ENCODE results near the gene DDHD1. TPM values are rescaled to one million over a fixed set of nuclear protein-coding genes. Genes with fewer than 3 reads are reported as not detected.

DDHD1 gene
- total RNA-seq, 2 experiments from 2014 or later, result 53.6 to 58.5 TPM

- H3K27me3 Mint-ChIP-seq, result no peaks in the 10 kb centered on the region
Observed at GRCh38 chr14:53035336-53036210, 117.5 kb downstream of the DDHD1 start.

DNA sequence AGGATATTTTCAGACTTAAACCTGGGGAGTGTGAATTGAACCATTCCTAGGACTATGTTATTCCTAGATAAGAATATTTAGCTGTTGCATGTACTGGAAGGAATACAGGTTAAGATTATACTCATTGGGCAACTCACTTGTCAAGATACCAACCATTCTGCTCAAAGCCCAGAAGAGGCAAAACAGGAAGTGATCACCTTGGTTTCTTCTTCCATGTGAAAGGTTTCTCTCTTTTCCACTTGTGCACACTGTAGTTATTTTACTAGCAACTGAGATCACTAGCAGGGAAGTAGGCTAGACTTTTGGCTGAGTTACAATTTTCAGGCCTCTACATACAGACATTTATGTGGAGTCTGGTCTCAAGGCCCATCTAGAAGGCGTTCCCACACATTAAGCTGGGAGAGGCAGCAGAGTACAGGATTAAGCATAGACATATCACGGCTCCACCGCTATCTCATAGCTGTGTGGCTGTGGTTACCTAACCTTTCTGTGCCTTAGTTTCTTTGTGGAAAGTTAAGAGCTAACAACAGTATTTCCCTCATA lies 118.4 kb downstream of the DDHD1 start:
- H3K4me3 Mint-ChIP-seq, result no peak overlapping the region
- ChIA-PET POLR2A (no interaction called here), CTCF (interaction anchor here (0.6 kb wide), 1 partner anchor 19 kb away, joined by 3 read pairs; no protein-coding TSS in a partner anchor)
- no peaks in the 10 kb centered on the region for H3K27me3 Mint-ChIP-seq
- no peak for DNase-seq
- H3K36me3 Mint-ChIP-seq (ENCODE audit: low read depth), result peaks cover 68% of the 10 kb centered on the region
- no peaks in the 10 kb centered on the region for H3K9me3 Mint-ChIP-seq
- H3K27ac Mint-ChIP-seq, result no peak overlapping the region
- H3K4me1 Mint-ChIP-seq, result peaks cover 15% of the 10 kb centered on the region

More at GRCh38 chr14:53035336-53036210, 117.5 kb downstream of the DDHD1 start:
- H3K36me3 Mint-ChIP-seq (ENCODE audit: low read depth), result peaks cover 69% of the 10 kb centered on the region
- H3K4me3 Mint-ChIP-seq, result no peak overlapping the region
- no peak overlapping the region for H3K27ac Mint-ChIP-seq
- ChIA-PET CTCF (interaction anchor here (0.6 kb wide), 1 partner anchor 18 kb away, joined by 3 read pairs; no protein-coding TSS in a partner anchor), POLR2A (no interaction called here)
- peaks cover 11% of the 10 kb centered on the region for H3K4me1 Mint-ChIP-seq
- no peak for DNase-seq
- no peaks in the 10 kb centered on the region for H3K9me3 Mint-ChIP-seq

DNA sequence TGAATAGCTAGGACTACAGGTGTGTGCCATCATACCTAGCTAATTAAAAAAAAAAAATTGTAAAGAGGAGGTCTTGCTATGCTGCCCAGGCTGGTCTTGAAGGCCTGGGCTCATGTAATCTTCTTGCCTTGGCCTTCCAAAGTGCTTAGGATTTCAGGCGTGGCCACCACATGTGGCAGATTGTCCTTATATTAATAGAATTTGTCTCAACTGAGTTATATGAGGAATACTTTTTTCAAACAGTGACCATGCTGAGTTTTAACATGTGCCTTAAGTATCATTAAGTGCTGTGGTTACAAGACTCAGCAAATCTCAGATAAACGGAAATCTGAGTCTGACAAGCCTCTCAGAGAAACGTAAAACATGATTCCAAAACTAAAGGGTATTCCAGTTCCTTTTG lies 119.1 kb downstream of the DDHD1 start:
- no peaks in the 10 kb centered on the region for H3K27me3 Mint-ChIP-seq
- H3K4me1 Mint-ChIP-seq, result peaks cover 18% of the 10 kb centered on the region
- H3K27ac Mint-ChIP-seq, result no peak overlapping the region
- H3K4me3 Mint-ChIP-seq, result no peak overlapping the region
- peaks cover 66% of the 10 kb centered on the region for H3K36me3 Mint-ChIP-seq (ENCODE audit: low read depth)
- CTCF ChIA-PET, result no interaction called here
- DNase-seq, result no peak
- H3K9me3 Mint-ChIP-seq, result no peaks in the 10 kb centered on the region
- POLR2A ChIA-PET, result no interaction called here

- no peak for DNase-seq
- Mint-ChIP-seq H3K4me3 (no peak overlapping the region), H3K4me1 (peaks cover 26% of the 10 kb centered on the region), H3K36me3 (ENCODE audit: low read depth) (peaks cover 61% of the 10 kb centered on the region), H3K9me3 (peaks cover 3% of the 10 kb centered on the region), H3K27ac (no peak overlapping the region), H3K27me3 (no peaks in the 10 kb centered on the region)
- ChIA-PET POLR2A (no interaction called here), CTCF (no interaction called here)
Observed at GRCh38 chr14:53032838-53033390, 120.2 kb downstream of the DDHD1 start.

- Mint-ChIP-seq H3K4me3 (no peak overlapping the region), H3K9me3 (peaks cover 3% of the 10 kb centered on the region), H3K36me3 (ENCODE audit: low read depth) (peaks cover 61% of the 10 kb centered on the region), H3K27me3 (no peaks in the 10 kb centered on the region), H3K4me1 (peaks cover 32% of the 10 kb centered on the region), H3K27ac (no peak overlapping the region)
- DNase-seq, result no peak
- ChIA-PET CTCF (no interaction called here), POLR2A (no interaction called here)
Observed at GRCh38 chr14:53032161-53032803, 120.8 kb downstream of the DDHD1 start.

- Mint-ChIP-seq H3K27me3 (no peaks in the 10 kb centered on the region), H3K36me3 (ENCODE audit: low read depth) (peaks cover 38% of the 10 kb centered on the region), H3K4me3 (no peak overlapping the region), H3K27ac (peak overlapping the region; percentile 50), H3K9me3 (peaks cover 3% of the 10 kb centered on the region), H3K4me1 (peaks cover 33% of the 10 kb centered on the region)
- CTCF ChIA-PET, result no interaction called here
- POLR2A ChIA-PET, result interaction anchor here (0.6 kb wide), 1 partner anchor 263 kb away, joined by 4 read pairs; no protein-coding TSS in a partner anchor
- no peak for DNase-seq
Observed at GRCh38 chr14:53027562-53027961, 125.6 kb downstream of the DDHD1 start.

GRCh38 chr14:53027041-53027440 lies 126.1 kb downstream of the DDHD1 start:
- Mint-ChIP-seq H3K4me3 (no peak overlapping the region), H3K27me3 (no peaks in the 10 kb centered on the region), H3K9me3 (peaks cover 3% of the 10 kb centered on the region), H3K36me3 (ENCODE audit: low read depth) (peaks cover 33% of the 10 kb centered on the region), H3K27ac (no peak overlapping the region), H3K4me1 (peaks cover 33% of the 10 kb centered on the region)
- ChIA-PET POLR2A (interaction anchor here (0.6 kb wide), 1 partner anchor 769 kb away, joined by 3 read pairs; no protein-coding TSS in a partner anchor), CTCF (no interaction called here)
- no peak for DNase-seq

- DNase-seq, result no peak
- Mint-ChIP-seq H3K36me3 (ENCODE audit: low read depth) (peaks cover 12% of the 10 kb centered on the region), H3K27ac (no peak overlapping the region), H3K27me3 (no peaks in the 10 kb centered on the region), H3K4me1 (peaks cover 13% of the 10 kb centered on the region), H3K9me3 (no peaks in the 10 kb centered on the region), H3K4me3 (no peak overlapping the region)
- ChIA-PET CTCF (no interaction called here), POLR2A (no interaction called here)
Observed at GRCh38 chr14:53023325-53023724, 129.8 kb downstream of the DDHD1 start.

DNA sequence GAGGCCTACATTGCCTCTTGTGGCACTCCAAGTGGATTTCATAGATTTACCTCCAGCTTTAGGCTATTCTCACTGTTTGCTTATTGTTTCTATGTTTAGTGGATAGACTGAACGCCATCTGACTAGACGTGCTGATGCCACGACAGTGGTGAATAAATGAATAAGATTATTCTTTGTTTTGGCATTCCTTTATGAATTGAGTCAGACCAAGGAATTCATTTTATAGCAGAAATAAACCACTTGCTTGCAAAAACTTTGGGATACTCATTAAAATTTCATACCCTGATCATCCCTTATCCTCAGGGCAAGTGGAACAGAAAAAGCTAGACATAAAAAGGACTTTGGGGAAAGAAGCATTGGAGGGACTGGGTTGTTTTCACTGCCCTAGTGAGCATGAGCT lies 130.5 kb downstream of the DDHD1 start:
- POLR2A ChIA-PET, result no interaction called here
- Mint-ChIP-seq H3K36me3 (ENCODE audit: low read depth) (peaks cover 7% of the 10 kb centered on the region), H3K27me3 (no peaks in the 10 kb centered on the region), H3K4me3 (no peak overlapping the region), H3K27ac (no peak overlapping the region), H3K9me3 (no peaks in the 10 kb centered on the region), H3K4me1 (peaks cover 7% of the 10 kb centered on the region)
- CTCF ChIA-PET, result no interaction called here
- no peak for DNase-seq

DNA sequence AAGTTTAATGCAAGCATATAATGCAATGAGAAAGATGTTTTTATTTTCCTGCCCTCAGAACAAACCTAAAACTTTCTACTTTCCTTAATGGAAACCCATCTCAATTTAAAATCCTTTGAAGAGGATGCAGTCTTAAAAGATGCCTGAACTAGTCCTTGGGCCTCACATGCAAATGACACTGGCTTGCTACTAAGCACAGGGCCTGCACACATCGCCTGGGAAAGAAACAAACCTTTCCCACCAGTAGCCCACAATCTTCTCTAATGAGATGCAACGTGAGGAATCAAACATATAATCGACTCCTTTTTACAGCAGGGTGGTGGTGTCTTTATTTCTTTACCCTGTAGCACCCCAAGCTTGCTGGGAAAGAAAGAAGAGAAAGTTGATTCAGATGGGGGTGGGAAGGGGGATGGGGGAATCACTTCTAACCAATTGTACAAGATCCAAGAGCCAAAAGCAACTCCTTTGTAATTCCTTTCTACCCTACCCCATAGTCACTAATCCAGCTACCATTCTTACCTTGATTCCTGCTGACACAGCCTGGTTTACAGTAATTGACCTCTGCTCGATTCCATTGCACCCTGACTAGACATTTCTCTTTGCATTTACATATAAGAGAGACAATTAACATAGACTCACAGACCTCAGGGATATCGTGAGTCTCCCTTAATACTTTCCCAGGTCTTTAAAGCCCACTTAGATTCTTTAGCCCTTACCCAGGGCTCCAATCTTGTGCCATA lies 132.8 kb downstream of the DDHD1 start:
- Mint-ChIP-seq H3K4me1 (no peaks in the 10 kb centered on the region), H3K4me3 (no peak overlapping the region), H3K27ac (no peak overlapping the region), H3K27me3 (no peaks in the 10 kb centered on the region), H3K9me3 (no peaks in the 10 kb centered on the region), H3K36me3 (ENCODE audit: low read depth) (no peaks in the 10 kb centered on the region)
- POLR2A ChIA-PET, result no interaction called here
- CTCF ChIA-PET, result no interaction called here
- no peak for DNase-seq

- no peaks in the 10 kb centered on the region for H3K36me3 Mint-ChIP-seq (ENCODE audit: low read depth)
- H3K27ac Mint-ChIP-seq, result no peak overlapping the region
- H3K4me3 Mint-ChIP-seq, result no peak overlapping the region
- H3K27me3 Mint-ChIP-seq, result no peaks in the 10 kb centered on the region
- no peaks in the 10 kb centered on the region for H3K4me1 Mint-ChIP-seq
- no peaks in the 10 kb centered on the region for H3K9me3 Mint-ChIP-seq
- POLR2A ChIA-PET, result no interaction called here
- CTCF ChIA-PET, result no interaction called here
- no peak for DNase-seq
Observed at GRCh38 chr14:53019406-53019805, 133.7 kb downstream of the DDHD1 start.

- CTCF ChIA-PET, result no interaction called here
Observed at GRCh38 chr14:53017837-53018236, 135.3 kb downstream of the DDHD1 start.

GRCh38 chr14:53016919-53017318 lies 136.2 kb downstream of the DDHD1 start:
- ChIA-PET CTCF (no interaction called here), POLR2A (no interaction called here)
- no peak overlapping the region for H3K27ac Mint-ChIP-seq
- no peaks in the 10 kb centered on the region for H3K4me1 Mint-ChIP-seq
- H3K36me3 Mint-ChIP-seq (ENCODE audit: low read depth), result no peaks in the 10 kb centered on the region
- H3K27me3 Mint-ChIP-seq, result peaks cover 6% of the 10 kb centered on the region
- no peak for DNase-seq
- H3K4me3 Mint-ChIP-seq, result no peak overlapping the region
- no peaks in the 10 kb centered on the region for H3K9me3 Mint-ChIP-seq

More at GRCh38 chr14:53017837-53018236, 135.3 kb downstream of the DDHD1 start:
- no peaks in the 10 kb centered on the region for H3K36me3 Mint-ChIP-seq (ENCODE audit: low read depth)
- H3K9me3 Mint-ChIP-seq, result no peaks in the 10 kb centered on the region
- no peak overlapping the region for H3K27ac Mint-ChIP-seq
- no peaks in the 10 kb centered on the region for H3K4me1 Mint-ChIP-seq
- H3K27me3 Mint-ChIP-seq, result peaks cover 4% of the 10 kb centered on the region
- no peak for DNase-seq
- POLR2A ChIA-PET, result no interaction called here
- H3K4me3 Mint-ChIP-seq, result no peak overlapping the region

All from activated CD4-positive, alpha-beta memory T cell treated with anti-CD3 and anti-CD28 coated beads, Interleukin-2, amount 10 ng/mL, durations not matched to agents 7 days and 5 days (primary cell).